Bronchial epithelial cell (primary cell): ENCODE data around the gene FIGNL2. TPM values are rescaled to one million over a fixed set of nuclear protein-coding genes. Genes with fewer than 3 reads are reported as not detected.

Source experiments
- DNase-seq: peaks from one replicate; pipeline ENCODE4 v3.0.0-alpha.2; 2010; ENCODE audit warnings: low read depth
- FAIRE-seq: peaks from 2 replicates; lab custom pipeline; 2011; peaks lifted over from hg19 to GRCh38; lab: Jason Lieb, UNC
- H3K27me3 ChIP-seq: 2 replicates; pipeline ENCODE4 v1.5.1; 2011; ENCODE audit warnings: low read length; ENCODE audit not compliant: control insufficient read depth, insufficient read depth
- H3K36me3 ChIP-seq: 2 replicates; pipeline ENCODE4 v1.5.1; 2011; ENCODE audit warnings: low read length; ENCODE audit not compliant: control insufficient read depth, insufficient read depth
- H3K4me3 ChIP-seq: 2 replicates; pipeline ENCODE4 v1.5.1; 2011; ENCODE audit warnings: mild to moderate bottlenecking, low read depth, low read length, control low read depth
- CTCF ChIP-seq: IDR thresholded peaks from 2 replicates; pipeline ENCODE4 v1.5.1; 2011; ENCODE audit warnings: mild to moderate bottlenecking, moderate library complexity, low read length, control low read depth, inconsistent platforms; ENCODE audit not compliant: insufficient read depth, severe bottlenecking
- total RNA-seq: library from RNA; depleted of rRNA; stranded (reverse); fragments of >200 nt; gene quantifications from 2 replicates; pipeline ENCODE4 v1.2.1, GENCODE V29; 2014

Gene FIGNL2
- total RNA-seq, 1 donor from 2014 or later = not detected

DNA sequence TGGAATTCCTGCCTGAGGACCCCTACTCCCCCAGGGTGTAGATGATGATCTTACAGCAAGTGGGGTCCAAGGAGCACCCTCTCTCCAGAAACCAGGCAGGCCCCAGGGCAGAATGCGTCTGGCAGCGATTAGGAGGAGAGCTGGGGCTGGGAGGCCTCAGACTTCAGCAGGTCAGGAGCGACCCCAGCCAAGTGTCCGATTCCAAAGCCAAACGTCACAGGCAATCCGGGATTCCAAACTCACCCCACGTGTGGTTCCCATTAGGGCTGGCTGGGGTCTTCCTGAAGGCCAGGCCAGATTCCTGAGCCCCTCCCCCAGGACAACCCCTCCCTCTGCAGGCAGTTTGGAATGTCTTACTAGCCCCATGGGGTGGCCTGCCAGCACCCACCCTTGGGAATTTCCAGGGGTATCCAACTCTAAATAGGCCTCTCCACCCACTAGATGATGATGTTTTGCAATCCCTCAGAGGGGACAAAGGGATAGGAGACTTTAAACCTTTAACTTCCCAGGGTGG is 17.3 kb upstream of the FIGNL2 start:
- DNase-seq (no peak), FAIRE-seq (no peak)
- Histone ChIP-seq H3K4me3 (no peak overlapping the region), H3K36me3 (no peaks in the 10 kb centered on the region), H3K27me3 (peaks cover 44% of the 10 kb centered on the region)
- no peak for TF ChIP-seq CTCF

DNA sequence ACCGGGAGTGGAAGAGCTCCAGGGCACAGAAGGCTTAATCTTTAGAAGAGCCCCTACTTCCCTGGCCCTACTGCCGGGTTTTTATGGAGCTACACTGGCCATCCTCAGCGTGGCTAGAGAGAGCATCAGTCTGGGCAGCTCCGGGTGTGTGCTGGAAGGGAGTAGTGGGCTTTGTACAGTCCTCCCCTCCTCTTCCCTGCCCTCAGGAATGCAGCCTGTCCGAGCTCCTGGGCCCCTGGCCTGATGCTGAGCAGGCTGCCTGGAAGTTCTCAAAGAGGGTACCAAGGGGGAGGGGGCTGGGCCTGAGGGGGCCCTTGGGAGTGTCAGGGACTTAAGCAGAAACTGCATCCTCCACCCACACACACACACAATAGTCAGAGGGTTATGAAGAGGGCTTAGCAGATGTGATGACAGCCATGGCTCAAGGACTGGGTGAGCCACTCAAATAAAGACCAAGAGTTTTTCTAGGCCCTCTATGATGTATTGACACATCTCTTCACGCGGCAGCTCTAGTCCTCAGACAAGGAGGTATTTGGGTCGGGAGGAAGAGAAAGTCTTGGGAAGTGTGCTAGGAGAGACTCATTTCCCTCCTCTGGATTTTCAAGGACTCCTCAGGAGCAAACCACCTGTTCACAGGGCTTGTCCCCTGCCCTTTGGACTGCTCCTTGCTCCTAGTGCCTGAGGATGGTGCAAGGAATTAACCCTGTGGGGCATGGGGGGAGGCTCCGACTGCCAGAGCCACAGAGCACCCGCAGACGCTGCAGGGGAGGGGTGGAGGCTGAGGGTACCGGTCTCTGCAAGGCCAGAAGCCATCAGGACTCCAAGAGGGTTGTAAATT is 16.5 kb upstream of the FIGNL2 start:
- DNase-seq (no peak), FAIRE-seq (no peak)
- peaks cover 39% of the 10 kb centered on the region for H3K27me3 ChIP-seq
- H3K4me3 ChIP-seq = no peak overlapping the region
- TF ChIP-seq CTCF = no peak
- H3K36me3 ChIP-seq = no peaks in the 10 kb centered on the region

- Histone ChIP-seq H3K27me3 (peaks cover 32% of the 10 kb centered on the region), H3K36me3 (no peaks in the 10 kb centered on the region), H3K4me3 (no peak overlapping the region)
- DNase-seq = no peak
- no peak for FAIRE-seq
- TF ChIP-seq CTCF = no peak
These were observed 15.7 kb upstream of the FIGNL2 start for GRCh38 chr12:51863933-51864832.

DNA sequence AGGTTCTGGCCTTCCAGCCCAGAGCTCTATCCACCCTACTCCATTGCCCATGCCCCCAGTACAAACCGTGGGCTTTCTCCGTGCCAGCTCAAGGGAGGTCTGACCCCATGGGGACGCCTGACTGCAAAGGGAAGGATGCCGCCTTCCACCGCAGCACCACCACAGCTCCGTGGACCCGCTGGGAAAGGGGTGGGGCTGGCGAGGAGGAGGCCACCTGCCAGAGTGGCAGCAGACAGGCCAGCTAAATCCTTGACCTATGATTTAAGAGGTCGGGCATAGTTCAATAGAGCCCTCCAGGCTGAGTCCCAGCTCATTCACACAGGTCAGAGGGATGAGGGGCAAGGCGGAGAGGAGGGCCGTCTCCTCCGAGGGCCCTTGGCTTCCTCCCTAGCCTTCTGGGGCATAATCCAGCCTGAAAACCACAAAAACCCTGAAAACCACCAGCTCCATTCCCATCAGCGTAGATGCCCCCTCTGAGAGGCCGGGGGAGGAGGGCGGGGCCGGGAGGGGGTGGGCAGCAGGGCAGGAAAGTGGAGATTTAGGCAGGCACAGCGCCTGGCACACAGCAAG is 14.9 kb upstream of the FIGNL2 start:
- Histone ChIP-seq H3K27me3 (peaks cover 24% of the 10 kb centered on the region), H3K4me3 (no peak overlapping the region), H3K36me3 (no peaks in the 10 kb centered on the region)
- DNase-seq = no peak
- TF ChIP-seq CTCF = no peak
- no peak for FAIRE-seq

DNA sequence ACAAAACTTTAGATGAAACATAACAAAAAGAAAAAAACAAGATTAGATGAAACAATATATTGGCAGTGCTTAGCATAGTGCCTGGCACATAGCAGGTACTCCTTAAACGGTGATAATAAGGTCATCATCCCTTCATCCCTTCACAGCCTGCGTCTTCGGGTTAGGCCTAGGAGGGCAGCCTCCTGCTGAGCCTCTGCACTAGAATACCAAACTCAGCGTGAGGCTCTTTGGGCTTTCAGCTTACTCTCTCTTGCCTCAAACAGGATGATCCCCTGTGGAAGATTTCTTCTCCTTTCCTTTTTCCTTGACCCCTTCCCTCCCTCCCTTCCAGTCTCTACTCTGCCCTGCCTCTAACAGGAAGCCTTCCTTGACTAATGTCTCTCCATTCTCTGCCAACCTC is 14.4 kb upstream of the FIGNL2 start:
- FAIRE-seq = no peak
- Histone ChIP-seq H3K36me3 (no peaks in the 10 kb centered on the region), H3K27me3 (peaks cover 23% of the 10 kb centered on the region), H3K4me3 (no peak overlapping the region)
- DNase-seq = no peak
- TF ChIP-seq CTCF = no peak
